COLO668 (cell line): ENCODE data around the gene BEAN1.

Experiments used
- DNase-seq: peaks from one replicate; lab custom pipeline; 2025; ENCODE audit not compliant: unreplicated experiment; lab: John Stamatoyannopoulos, UW

Gene BEAN1

DNA sequence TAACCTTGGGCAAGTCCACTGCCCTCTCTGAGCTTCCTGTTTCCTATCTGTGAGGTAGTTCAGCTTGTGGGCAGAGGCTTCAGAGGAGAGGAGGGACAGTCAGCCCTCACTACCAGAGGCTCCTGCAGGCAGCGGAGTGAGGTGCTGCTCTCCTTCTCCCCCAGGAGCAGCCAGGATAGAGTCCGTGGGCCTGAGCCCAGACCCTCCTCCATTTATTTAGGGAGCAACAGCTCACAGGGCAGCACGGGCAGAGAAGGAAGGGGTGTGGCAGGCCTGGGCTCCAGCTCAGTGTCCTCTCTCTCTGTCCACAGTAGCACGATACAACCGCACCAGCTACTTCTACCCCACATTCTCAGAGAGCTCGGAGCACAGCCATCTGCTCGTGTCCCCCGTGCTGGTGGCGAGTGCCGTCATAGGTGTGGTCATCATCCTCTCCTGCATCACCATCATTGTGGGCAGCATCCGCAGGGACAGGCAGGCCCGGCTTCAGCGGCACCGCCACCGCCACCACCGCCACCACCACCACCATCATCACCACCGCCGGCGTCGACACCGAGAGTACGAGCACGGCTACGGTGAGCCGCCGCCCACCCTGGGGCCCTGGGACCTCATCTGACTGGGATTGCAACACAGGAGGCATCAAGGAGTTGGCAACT lies 42.3 kb downstream of the BEAN1 start:
- no peak for DNase-seq

DNA sequence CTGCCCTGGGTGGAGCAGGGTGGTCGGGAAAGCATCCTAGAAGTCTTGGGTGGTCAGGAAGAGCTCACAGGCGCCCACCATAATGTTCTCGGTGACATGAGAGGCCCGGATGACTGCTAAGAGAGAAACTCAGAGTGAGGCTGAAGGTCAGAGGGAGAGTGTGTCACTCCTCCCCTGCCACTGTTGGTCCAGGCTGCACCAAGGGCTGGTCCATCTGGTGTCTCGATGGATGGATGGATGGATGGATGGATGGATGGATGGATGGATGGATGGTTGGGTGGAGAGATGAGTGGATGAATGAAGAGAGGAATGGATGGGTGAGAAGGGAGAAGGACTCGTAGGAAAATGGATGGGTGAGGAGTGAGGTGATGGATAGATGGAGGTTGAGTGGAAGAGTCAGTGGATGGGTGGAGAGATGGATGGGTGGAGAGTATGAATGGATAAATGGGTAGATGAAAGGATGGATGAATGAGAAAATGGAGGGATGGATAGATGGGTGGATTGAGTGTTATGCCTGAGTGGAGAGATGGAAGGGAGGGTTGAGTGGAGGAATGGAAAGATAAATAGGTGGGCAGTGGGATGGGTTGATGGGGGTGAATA lies 43.0 kb downstream of the BEAN1 start:
- DNase-seq, result no peak

GRCh38 chr16:66470556-66470955 lies 43.5 kb downstream of the BEAN1 start:
- DNase-seq, result no peak

GRCh38 chr16:66471264-66471663 lies 44.2 kb downstream of the BEAN1 start:
- no peak for DNase-seq

- no peak for DNase-seq
These were observed 44.8 kb downstream of the BEAN1 start for GRCh38 chr16:66471716-66472393.

- DNase-seq, result peak; percentile 28
These were observed 46.0 kb downstream of the BEAN1 start for GRCh38 chr16:66473051-66473571.

GRCh38 chr16:66473654-66474519 lies 46.8 kb downstream of the BEAN1 start:
- DNase-seq, result peak; percentile 82

- peak; percentile 88 for DNase-seq
These were observed 47.7 kb downstream of the BEAN1 start for GRCh38 chr16:66474750-66475199.

- peak; percentile 68 for DNase-seq
These were observed 48.1 kb downstream of the BEAN1 start for GRCh38 chr16:66475232-66475631.

GRCh38 chr16:66476328-66477027 lies 49.4 kb downstream of the BEAN1 start:
- DNase-seq, result peak; percentile 44

GRCh38 chr16:66477028-66477515 lies 50.0 kb downstream of the BEAN1 start:
- no peak for DNase-seq

DNA sequence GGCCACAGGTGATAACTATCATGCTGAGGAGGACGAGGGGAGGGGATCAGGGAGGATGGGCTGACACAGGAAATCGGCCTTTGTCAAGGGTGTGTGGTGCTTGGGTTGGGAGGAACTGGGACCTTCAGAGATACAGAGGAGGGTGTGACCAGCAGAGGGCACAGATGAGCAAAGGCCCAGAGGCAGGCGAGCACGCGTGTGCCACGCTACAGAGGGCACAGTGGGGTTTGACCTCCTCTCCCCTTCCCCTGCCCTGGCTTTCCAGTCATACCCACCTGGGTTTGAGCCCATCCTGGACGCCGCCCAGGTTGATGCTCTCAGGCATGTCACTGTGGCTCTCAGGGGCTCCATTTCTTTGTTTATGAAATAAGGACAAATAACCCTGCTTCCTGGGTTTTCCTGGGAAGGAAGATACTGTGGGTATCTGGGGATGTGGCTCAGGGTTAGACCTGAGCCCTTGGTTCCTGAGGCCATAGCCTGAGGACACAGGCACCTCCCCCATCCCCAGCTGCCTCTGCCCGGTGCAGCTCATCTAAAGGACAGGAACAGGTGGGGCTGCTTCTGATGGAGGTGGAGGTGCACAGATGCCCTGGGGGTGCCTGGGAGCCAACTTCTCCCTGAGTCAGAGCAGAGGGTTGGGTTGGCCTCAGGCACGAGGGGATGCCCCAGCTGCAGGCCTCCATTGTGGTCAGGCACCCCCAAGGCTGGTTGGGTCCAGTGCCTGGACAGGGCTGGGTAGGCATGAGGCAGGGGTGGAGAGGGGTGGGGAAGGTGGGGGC lies 51.8 kb downstream of the BEAN1 start:
- DNase-seq, result peak; percentile 89

- no peak for DNase-seq
These were observed 52.7 kb downstream of the BEAN1 start for GRCh38 chr16:66479661-66480264.

DNA sequence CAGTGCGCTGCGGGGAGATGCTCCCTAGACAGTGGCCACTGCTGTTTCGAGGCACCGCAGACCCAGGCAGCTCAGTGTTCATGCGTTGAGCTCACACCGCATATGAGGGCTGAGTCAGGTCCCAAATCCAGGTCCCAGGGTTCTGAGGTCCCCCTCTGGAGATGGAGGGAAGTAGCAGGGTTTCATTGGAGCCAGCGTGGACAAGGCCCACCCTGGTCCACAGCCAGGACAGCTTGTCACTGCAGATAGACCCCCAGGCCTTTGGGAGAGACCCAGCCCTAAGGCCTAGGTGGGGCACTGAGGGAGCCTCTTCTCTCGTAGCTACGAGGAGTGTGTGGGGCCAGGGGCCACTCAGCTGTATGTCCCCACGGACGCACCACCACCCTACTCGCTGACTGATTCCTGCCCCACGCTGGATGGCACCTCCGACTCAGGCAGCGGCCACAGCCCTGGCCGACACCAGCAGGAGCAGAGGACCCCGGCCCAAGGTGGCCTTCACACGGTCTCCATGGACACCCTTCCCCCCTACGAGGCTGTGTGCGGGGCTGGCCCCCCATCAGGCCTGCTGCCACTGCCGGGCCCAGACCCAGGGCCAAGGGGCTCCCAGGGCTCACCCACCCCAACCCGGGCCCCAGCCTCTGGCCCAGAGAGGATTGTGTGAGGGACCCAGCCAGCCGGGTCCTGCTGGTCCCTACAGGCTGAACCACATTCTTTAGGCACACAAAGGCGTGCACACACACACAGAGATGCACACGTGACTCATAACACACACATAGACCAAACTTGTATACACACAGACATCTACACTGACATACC lies 53.4 kb downstream of the BEAN1 start:
- DNase-seq, result no peak

- DNase-seq, result no peak
These were observed 54.2 kb downstream of the BEAN1 start for GRCh38 chr16:66481081-66481942.

GRCh38 chr16:66481943-66482390 lies 54.9 kb downstream of the BEAN1 start:
- no peak for DNase-seq
